GM12873 (cell line): ENCODE results near the gene CCDC12.

Source experiments
- TF ChIP-seq, protein P1 (sequence below): IDR thresholded peaks from 2 replicates; pipeline ENCODE4 v1.5.1; 2012; ENCODE audit warnings: low read depth, mild to moderate bottlenecking, moderate library complexity, low read length, control low read depth; ENCODE audit not compliant: insufficient read depth; ENCODE audit errors: missing control alignments

The CCDC12 gene

DNA sequence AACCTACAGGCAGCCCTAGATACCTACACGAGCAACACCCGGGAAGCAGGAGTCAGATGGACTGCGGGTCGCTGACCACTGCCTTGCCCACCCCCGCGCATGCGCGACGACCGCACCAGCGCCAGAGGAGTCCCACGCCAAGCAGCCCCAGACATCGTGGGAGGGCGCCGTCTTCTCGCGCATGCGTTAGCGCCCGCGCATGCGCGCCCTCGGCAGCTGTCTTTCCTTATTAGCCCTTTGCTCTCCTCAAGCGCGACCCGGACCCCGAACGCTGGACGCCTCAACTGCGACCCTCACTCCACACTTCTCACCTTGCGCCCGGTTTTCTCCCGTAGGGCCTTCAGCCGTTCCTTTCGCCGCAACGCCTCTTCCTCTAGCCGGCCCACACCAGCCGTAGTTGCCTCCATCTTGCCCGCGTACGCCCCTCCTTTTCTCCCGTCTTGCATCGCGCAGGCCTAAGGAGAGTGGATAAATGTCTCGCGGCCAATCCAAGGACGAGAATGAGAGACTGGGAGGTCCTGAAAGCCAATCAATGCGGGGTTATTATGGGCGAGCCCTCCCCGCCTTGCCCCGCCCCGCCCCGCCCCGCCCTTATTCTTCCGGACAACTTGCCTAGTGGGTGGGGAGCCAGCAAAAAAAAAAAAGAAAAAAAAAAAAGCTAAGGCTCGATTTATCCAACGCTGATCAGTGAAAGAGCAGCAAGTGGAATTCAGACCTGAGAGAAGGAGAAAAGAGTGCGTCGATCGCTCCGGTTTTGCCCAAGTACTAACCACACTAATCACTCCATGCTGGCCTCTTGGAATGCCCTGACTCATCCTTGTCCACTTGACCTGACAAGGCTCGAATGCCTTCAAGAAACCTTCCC is at the start of gene CCDC12:
TSS of gene CCDC12 (minus strand) at position 420 of the 865 bp plus-strand sequence. CDS start at position 407, 13 bp downstream.
- TF ChIP-seq, protein P1, sequence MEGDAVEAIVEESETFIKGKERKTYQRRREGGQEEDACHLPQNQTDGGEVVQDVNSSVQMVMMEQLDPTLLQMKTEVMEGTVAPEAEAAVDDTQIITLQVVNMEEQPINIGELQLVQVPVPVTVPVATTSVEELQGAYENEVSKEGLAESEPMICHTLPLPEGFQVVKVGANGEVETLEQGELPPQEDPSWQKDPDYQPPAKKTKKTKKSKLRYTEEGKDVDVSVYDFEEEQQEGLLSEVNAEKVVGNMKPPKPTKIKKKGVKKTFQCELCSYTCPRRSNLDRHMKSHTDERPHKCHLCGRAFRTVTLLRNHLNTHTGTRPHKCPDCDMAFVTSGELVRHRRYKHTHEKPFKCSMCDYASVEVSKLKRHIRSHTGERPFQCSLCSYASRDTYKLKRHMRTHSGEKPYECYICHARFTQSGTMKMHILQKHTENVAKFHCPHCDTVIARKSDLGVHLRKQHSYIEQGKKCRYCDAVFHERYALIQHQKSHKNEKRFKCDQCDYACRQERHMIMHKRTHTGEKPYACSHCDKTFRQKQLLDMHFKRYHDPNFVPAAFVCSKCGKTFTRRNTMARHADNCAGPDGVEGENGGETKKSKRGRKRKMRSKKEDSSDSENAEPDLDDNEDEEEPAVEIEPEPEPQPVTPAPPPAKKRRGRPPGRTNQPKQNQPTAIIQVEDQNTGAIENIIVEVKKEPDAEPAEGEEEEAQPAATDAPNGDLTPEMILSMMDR: no peak

DNA sequence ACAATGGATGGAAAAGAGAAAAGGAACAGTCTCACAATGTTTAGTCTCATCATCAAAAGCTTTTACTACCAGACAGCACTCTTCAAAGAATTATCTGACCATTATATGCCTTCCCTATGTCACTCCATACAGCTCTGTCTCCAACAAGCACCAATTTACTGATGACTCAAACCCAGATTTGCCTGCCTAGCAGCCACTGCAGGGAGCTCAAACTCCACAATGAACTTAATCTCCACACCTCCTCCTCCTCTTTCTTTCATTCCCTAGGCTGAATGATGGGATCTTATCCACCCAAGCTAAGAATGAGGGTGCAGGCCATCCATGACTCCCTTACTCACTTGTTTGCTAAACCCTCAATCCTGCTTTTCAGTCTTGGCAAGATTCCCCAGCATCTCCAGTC is 48.4 kb upstream of the CCDC12 start:
- TF ChIP-seq, protein P1: no peak

DNA sequence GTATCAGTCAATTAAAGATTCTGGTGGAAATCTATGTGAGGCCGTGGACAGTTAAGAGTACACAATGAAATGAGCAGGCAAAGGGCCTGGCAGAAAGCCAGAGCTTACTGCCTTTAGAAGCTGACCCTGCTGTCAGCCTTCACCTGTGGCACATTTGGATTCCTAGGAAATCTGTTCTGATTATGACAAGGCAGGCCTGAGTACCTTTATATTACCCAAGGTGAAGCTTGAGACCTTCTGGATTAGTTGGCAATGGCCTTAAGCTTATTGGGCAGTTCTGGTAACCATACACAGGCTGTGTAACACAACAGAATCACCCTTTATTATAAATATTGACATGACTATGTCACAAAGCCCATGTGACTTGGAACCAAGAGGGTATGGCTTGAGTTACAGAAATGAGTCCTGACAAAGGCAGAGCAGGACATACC is 46.1 kb upstream of the CCDC12 start:
- TF ChIP-seq, protein P1: no peak

DNA sequence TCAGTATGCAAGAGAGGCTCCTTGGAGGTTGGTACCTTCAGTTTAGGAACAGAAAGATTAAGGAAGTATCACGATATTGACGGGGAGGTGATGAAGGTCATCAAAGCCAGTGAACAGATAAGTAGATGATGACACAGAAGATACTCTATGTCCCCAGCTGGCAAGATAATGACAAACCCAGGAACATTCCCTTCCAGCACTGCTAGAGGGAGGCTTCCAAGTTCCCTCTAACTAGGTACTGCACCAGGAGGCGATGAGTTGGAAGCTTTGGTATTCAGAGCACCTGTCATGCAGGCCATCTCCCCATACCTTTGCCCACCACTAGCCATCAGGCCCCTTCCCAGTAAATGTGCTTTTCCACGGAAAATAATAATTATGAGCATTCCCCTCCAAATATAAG is 43.8 kb upstream of the CCDC12 start:
- TF ChIP-seq, protein P1: no peak

DNA sequence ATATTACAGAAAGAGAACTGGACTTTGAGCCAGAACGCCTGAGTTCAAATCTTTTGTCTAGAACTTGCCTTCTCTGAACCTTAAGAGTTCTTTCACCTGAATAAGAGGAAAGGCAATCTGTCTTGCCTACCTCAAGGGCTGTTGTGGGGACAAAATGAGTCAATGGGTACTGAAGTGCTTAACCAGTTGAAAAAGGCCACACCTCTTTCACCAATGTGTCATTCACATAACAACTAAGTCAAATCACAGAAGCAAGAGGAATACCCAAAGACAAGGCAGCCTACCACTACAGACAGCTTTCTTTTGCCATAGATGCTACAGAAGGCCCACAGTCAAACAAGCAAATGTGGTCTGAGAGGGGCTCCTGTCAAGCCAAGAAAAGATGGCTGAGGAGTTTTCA is 42.7 kb upstream of the CCDC12 start:
- TF ChIP-seq, protein P1: no peak

DNA sequence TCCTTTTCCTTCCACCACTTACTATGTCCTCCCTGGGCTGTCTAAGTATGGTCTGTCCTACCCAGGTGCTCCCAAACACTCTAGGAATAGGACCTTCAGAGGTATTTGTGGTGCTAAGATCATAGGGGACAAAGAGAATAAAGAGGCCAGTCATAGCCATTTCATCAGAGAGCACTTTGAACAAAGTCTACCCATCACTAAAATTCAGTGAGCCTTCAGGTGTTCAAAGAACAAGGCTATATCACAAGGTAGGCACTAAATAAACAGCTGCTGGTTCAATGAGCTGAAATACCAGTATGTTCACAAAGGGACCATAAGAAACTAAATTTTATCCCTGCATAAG is 41.7 kb upstream of the CCDC12 start:
- TF ChIP-seq, protein P1: no peak

DNA sequence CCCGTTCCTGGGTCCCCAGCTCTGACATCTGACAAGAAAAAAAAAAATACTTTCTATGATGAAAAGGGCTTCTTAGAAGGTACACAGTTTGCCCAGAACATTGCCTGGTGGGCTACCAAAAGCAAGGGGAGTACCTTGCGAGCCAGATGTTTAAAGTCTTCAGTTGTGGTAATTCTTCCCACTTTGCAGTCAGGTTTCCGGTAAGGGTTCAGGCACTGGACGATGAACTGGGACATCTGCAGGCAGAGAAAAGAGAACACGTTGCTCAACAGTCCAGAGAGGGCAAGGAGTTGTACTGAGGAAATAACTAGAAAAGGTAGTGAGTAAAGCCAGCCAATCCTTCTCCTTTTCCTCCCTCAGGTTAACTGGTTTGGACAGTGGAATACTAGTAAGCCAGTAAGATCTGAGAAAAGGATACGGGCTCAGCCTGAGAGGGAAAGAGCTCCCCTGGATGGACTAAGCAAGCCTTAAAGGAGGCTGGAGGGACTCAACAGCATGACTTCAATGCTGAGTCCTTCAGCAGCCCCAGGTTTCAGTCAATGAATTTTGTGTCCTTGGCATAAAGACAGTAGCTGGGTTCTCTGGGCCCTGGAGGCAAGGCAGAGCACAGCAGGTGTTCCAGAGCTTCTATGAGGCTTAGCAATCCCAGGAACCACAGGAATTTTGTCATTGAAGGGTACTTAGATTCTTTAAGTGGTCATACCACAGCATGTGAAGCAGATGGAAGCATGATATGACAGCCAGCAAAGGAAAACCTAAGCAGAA is 41.1 kb upstream of the CCDC12 start:
- TF ChIP-seq, protein P1: no peak
